GM19193 (cell line): ENCODE results near the gene CAMTA1.

ENCODE experiments used
- POLR2A ChIP-seq: IDR thresholded peaks from 4 replicates; pipeline ENCODE4 v1.6.1; 2011; ENCODE audit not compliant: insufficient read depth, insufficient read length; ENCODE audit errors: extremely low read depth

Gene CAMTA1

GRCh38 chr1:7405844-7406500 is 620.7 kb downstream of the CAMTA1 start:
- no peak for TF ChIP-seq POLR2A

DNA sequence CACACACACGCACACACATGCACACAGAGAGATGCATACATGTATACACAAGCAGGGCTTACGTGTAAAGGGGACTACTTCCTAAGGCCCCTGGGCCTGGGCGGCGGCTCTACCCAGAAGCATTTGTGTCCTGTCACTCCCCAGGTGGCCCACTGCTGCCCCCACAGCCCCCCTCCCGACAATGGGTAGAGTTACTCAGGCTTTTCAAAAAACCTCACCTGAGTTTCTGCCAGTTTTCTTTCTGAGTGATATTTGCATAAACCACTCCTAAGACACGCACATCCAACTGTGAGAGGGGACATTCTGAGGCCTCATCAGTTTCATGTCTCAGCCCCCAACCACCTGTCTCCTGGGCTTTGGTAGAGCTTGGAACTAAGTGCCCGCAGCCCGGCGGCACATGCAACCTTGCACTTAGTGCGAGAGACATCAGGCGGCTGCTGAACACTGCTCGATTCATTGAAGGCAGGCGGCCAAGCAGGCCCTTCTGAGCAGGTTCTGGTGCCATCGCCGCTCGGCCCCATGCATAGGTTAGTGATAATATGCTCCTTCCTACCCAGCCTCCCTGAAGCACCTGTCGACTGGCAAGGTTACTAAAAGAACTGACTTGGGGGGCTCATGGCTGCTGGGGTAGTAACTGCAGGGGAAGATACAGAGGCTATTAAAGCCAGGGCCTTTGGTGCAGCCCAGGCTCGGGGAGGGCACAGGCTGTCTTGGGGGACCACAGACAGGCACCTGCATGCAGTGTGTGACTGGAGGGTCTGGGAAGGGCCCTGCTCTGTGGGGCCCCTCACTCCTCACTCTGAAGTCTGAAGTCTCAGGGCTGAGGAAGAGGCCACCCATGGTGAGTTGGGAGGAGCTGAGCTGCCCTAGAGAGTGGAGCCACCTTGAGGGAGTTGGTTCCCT is 621.6 kb downstream of the CAMTA1 start:
- peak; percentile 10 for TF ChIP-seq POLR2A

- TF ChIP-seq POLR2A = no peak
These were observed 622.3 kb downstream of the CAMTA1 start for GRCh38 chr1:7407544-7407895.

- TF ChIP-seq POLR2A = no peak
These were observed 622.9 kb downstream of the CAMTA1 start for GRCh38 chr1:7407980-7408770.

DNA sequence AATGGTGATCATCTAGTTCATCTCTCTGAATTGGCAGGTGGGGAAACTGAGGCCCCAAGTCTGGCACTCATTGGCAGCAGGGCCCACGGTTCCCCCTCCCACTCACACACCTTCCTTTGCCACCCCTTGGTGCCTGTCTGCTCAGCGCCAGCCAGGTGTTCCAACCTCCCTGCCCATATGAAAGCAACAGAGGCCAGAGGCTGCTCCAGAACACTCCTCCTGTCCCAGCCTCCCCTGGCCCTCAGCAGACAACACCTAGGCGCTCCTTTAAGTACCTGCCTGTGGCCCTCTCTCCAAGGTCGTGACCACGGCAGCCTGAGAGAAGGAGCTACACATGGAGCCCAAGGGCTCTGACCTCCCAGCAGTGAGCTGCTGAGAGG is 623.5 kb downstream of the CAMTA1 start:
- no peak for TF ChIP-seq POLR2A

DNA sequence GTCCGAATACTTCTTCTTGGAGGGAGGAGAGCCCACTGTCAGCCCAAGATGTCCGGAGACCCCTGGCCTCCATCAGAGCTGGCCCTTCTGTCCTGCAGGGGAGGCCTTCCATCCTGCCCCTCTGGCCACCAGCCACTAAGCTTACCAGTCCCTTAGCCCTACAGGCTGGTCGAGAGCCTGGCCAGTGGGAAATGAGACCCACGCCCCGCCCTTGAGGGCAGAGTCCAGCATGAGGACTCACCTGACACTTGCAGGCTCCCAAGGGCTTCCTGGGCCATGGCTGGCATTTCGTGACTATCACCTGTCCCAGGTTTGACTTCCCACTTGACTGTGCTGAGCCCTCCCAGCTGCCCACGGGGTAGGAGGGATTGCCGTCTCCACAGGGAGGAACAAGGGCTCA is 624.0 kb downstream of the CAMTA1 start:
- TF ChIP-seq POLR2A = no peak

GRCh38 chr1:7410156-7410555 is 624.9 kb downstream of the CAMTA1 start:
- TF ChIP-seq POLR2A = no peak

- TF ChIP-seq POLR2A = no peak
These were observed 633.3 kb downstream of the CAMTA1 start for GRCh38 chr1:7418442-7419080.

DNA sequence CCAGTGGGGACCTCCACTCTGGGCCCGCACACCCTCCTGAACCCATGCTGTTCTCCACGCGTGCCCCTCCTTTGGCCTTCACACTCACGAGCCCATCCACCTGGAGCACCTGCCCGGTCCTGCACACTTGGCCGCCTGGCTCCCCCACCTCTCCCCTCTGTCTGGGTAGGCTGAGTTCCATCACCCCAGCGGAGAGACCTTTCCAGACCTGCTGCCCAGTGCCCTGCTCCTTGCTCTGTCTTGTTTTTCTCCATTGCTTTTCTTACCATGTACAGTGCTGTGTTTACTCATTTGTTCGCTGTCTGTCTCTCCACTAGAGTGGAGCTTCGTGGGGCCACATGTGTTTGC is 634.8 kb downstream of the CAMTA1 start:
- TF ChIP-seq POLR2A = no peak

- TF ChIP-seq POLR2A = no peak
These were observed 635.3 kb downstream of the CAMTA1 start for GRCh38 chr1:7420470-7421100.

GRCh38 chr1:7421471-7422075 is 636.3 kb downstream of the CAMTA1 start:
- no peak for TF ChIP-seq POLR2A

GRCh38 chr1:7422081-7422480 is 636.8 kb downstream of the CAMTA1 start:
- no peak for TF ChIP-seq POLR2A

GRCh38 chr1:7422561-7422960 is 637.3 kb downstream of the CAMTA1 start:
- TF ChIP-seq POLR2A = no peak

- no peak for TF ChIP-seq POLR2A
These were observed 637.7 kb downstream of the CAMTA1 start for GRCh38 chr1:7422966-7423365.
